ENCODE data around the gene SYNGR3.
"Not testable (repeated sequence)": the region's sequence is repeated elsewhere in the genome, so short reads cannot be mapped to it uniquely, and the experiment has no call there.

Gene SYNGR3

GRCh38 chr16:2029350-2029749 lies 39.6 kb downstream of the SYNGR3 start:
- no peak for DNase-seq (ENCODE audit: low spot score)

- DNase-seq (ENCODE audit: low spot score): no peak
These were observed 40.3 kb downstream of the SYNGR3 start for GRCh38 chr16:2030036-2030435.

DNA sequence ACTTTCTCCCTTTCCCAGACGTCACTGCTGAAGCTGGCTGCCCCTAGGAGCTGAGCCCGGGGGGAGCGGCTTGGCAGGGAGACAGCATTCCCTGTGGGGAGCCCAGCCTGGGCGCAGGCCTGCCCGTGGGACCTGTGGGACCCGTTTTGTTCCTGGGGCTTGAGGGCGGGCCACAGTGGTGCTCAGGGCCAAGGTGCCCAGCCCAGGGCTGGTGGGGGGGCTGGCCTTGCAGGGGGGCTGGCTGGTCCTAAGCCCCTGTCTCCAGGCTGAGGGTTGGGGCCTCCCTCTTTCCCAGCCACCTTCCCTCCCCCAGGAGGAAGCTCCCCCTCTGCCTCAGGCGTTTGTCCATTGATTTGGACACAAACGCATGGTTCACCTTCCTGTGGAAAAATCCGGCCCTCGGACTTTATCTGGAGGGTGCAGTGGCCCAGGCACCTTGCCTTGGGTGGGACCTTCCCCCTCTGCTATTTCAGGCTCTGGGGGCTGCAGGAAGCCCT lies 41.4 kb downstream of the SYNGR3 start:
- DNase-seq (ENCODE audit: low spot score): no peak

DNA sequence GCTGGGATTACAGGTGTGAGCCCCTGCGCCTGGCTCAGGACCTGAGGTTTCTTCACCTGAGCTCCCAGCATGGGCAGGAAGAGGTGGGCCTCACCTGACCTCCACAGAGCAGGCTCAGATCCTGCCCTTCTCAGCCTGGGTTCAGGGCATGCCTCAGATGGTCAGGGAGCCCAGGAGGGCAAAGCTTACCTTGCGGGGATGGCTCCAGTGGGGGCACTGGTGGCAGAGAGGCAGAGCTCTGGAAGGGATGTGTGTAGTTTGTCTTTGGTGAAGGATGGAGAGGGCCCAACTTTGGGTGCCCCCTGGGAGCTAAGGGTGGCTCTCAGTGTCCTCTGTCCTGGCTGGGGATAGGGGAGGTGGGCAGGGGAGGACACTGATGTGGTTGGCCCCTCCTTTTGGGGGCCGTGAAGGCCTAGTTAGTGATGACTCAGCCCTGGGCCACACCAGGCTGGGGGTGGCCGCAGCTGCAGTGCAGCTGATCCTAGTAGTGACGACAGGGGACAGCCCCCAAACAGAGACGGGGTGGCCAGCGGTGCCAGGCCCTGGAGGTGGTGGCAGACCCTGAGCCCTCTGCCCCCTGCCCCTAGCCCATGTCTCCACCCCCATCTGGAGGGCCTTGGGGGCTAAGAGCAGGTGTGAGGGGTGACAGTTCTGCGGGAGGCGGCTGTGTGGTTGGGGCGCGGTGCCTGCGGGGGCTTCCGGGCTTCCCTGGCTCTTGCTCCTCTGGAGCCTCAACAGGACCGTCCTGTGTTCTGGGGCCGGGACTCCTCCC lies 42.7 kb downstream of the SYNGR3 start:
- DNase-seq (ENCODE audit: low spot score): no peak

GRCh38 chr16:2033057-2033908 lies 43.5 kb downstream of the SYNGR3 start:
- DNase-seq (ENCODE audit: low spot score): no peak

GRCh38 chr16:2033909-2034695 lies 44.3 kb downstream of the SYNGR3 start:
- not testable (repeated sequence) for DNase-seq (ENCODE audit: low spot score)

DNA sequence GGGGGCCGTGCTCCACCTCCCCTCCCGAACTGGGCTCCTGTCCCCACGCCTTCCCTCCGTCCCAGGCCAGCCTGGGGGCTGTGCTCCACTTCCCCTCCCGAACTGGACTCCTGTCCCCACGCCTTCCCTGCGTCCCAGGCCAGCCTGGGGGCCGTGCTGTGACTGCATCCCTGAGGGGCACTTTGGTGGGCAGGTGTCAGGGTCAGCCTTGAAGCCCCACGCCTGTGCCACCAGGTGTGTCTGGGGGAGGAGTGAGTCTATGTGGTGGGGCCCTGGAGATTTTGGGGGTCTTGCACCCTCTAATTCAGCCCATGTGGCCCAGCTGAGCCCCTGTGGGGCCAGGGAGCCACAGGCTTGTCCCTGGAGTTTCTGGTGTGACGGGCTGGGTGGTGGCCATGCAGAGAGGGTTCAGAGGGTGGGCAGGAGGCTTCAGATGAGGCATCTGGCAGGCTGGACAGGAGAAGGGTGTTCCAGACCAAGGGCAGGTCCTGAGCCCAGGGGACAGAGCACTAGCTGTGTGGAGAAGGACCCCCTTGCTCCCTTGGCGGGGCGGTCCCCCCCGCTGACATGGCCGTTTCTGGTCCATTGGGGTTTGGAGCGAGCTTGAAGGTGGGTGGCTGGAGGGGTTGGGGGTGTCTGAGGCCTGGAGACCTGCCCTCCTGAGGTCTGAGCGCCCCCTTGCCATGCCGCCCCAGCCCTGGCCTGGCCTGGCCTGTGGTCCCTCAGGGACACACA lies 45.1 kb downstream of the SYNGR3 start:
- DNase-seq (ENCODE audit: low spot score): no peak

DNA sequence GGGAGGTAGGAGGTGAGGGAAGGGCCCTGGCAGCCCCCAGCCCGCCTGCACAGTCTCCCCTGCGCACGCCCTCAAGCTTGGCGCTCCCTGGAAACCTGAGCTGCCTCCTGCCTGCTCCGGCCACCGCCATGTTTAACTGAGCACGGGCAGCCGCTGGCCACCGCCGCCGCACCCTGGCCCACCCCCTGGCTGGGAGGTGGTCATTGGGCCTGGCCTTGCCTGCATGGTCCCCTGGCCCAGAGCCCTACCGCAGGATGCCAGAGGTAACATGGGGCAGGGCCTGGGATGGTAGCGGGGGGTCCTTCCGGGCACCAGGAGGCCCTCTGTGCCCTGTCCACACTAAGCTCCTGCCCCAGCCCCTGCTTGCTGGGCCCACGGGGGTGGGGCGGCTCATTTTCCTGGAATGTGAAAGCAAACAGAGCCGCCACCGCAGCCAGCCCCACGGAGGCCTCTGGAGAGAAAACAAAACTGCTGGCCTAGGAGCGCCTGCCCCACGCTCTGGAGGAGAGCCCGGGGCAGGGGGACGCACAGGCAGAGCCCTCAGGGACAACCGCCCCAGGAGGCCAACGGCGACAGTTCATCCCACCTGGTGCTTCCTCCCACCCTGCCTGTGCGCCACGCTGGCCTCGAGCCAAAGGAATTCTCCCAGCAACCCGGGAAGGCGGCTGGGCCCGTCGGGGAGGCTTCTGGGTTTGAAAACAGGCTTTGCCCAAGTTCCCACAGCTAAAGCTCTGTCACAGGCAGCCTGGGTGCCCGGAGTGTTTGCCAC lies 45.8 kb downstream of the SYNGR3 start:
- no peak for DNase-seq (ENCODE audit: low spot score)

GRCh38 chr16:2036200-2036966 lies 46.6 kb downstream of the SYNGR3 start:
- no peak for DNase-seq (ENCODE audit: low spot score)

- no peak for DNase-seq (ENCODE audit: low spot score)
These were observed 47.3 kb downstream of the SYNGR3 start for GRCh38 chr16:2037115-2037514.

GRCh38 chr16:2037647-2038381 lies 48.0 kb downstream of the SYNGR3 start:
- DNase-seq (ENCODE audit: low spot score): no peak

DNA sequence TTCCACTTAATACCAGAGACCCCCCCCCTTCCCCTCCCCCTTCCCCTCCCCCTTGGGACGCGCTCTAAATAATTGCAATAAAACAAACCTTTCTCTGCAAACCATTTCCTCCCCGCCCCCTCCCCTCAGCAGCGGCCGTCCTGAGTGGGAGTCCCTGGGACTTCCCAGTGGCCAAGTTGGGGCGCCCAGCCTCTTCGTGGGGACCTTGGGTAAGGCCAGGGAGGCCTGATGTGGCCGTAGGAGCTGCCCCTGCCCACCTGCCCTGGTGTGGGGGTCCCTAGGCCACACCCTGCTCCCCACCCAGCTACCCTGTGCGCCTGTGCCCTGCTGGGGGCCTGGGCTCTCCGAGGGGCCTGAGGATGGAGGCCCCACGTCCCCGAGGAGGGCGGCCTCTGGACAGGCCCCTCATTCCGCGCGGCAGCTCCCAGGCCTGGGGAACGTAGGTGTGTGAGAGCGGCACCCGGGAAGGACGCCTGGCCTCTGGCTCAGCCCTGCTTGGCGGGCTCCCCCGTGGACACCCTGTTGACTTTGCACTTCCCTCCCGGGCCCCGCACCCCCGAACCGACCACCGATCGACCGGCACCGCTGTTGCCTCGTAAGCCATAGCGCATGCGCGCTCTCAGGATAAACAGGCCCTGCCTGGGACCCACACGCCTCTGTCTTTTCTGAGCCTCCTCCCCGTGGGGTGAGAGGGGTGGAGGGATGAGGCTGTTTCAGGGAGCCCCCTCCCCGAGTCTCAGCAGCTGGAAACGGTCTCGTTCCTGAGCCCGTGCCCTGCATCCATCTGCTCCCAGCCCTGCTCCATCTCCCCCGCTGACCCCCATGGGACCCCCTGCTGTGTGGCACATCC lies 48.8 kb downstream of the SYNGR3 start:
- DNase-seq (ENCODE audit: low spot score): no peak

- no peak for DNase-seq (ENCODE audit: low spot score)
These were observed 49.7 kb downstream of the SYNGR3 start for GRCh38 chr16:2039274-2040031.

DNA sequence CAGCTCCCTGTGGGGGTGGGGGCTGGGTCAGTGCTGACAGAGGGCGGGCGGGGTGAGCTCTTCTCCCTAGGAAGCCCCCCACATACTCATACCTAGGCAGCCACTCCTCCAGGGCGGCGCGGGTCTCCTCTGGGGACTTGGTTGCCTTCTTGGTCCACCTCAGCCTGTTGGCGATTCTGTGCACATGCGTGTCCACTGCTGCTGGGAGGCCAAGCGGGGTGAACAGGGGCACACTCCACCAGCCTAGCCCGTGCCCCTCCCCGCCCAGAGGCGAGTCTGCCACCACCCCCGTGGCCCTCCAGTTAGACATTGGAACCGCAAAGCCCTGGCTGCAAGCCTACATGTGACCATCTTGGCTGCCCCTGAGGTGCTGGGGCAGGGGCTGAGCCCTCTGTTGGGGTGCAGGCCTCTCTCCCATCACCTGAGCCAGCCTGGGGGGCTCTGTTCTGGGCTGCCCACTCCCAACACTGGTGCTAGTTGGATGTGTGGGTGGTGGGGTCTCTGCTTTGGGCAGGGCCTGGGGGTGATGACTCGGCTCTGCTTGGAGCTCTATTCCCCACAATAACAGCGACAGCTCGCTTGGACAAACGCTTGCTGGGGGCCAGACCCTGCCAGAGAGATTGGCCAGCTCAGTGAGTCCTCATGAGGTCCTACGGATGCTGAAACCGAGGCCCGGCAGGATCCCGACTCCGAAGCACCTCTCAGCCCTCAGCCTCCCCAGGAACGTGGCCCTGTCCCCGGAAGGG lies 50.4 kb downstream of the SYNGR3 start:
- no peak for DNase-seq (ENCODE audit: low spot score)

GRCh38 chr16:2040787-2041522 lies 51.2 kb downstream of the SYNGR3 start:
- DNase-seq (ENCODE audit: low spot score): no peak
